Neural cell (in vitro differentiated cells): ENCODE results near the gene CD247. TPM values are rescaled to one million over a fixed set of nuclear protein-coding genes. Genes with fewer than 3 reads are reported as not detected.

Experiments
- H2AFZ ChIP-seq: fragments of 200-600, 300-800 bp; sonication (generic), shearing (Covaris generic); 2 replicates; pipeline ENCODE4 v1.6.0; 2014; ENCODE audit warnings: low read depth, mild to moderate bottlenecking, antibody characterized with exemption, low read length, moderate library complexity
- H3F3A ChIP-seq: fragments of 200-600 bp; shearing (Covaris generic); 2 replicates; pipeline ENCODE4 v1.6.1; 2016; ENCODE audit warnings: mild to moderate bottlenecking, moderate library complexity, mixed read lengths, antibody characterized with exemption, low read length; ENCODE audit not compliant: insufficient read depth, poor library complexity, severe bottlenecking
- H3K27ac ChIP-seq: fragments of 200-600, 300-800 bp; sonication (generic), shearing (Covaris generic); 2 replicates; pipeline ENCODE4 v1.5.1; 2014; ENCODE audit warnings: mild to moderate bottlenecking, low read length, moderate library complexity
- H3K27me3 ChIP-seq: fragments of 300-800, 200-600 bp; sonication (generic), shearing (Covaris generic); 2 replicates; pipeline ENCODE4 v1.6.0; 2014; ENCODE audit warnings: mild to moderate bottlenecking, low read depth, low read length, moderate library complexity; ENCODE audit not compliant: insufficient read depth
- H3K36me3 ChIP-seq: fragments of 300-800, 200-600 bp; sonication (generic), shearing (Covaris generic); 2 replicates; pipeline ENCODE4 v1.5.1; 2014; ENCODE audit warnings: mild to moderate bottlenecking, antibody characterized with exemption, low read length, moderate library complexity; ENCODE audit not compliant: insufficient read depth
- H3K4me2 ChIP-seq: fragments of 300-800, 200-600 bp; sonication (generic), shearing (Covaris generic); 2 replicates; pipeline ENCODE4 v1.6.0; 2014; ENCODE audit warnings: mild to moderate bottlenecking, low read length
- H3K4me3 ChIP-seq: fragments of 300-800, 200-600 bp; sonication (generic), shearing (Covaris generic); 2 replicates; pipeline ENCODE4 v1.5.1; 2014; ENCODE audit warnings: mild to moderate bottlenecking, low read length, moderate library complexity
- H3K79me2 ChIP-seq: fragments of 200-600 bp; shearing (Covaris generic); replicated peaks from 2 replicates; pipeline ENCODE4 v1.6.0; 2014; ENCODE audit warnings: mild to moderate bottlenecking, low read length, moderate library complexity; ENCODE audit not compliant: insufficient read depth
- H3K9ac ChIP-seq: fragments of 300-800, 200-600 bp; sonication (generic), shearing (Covaris generic); 2 replicates; pipeline ENCODE4 v1.6.1; 2016; ENCODE audit warnings: mild to moderate bottlenecking, low read length, mixed read lengths
- H3K9me2 ChIP-seq: fragments of 200-600 bp; shearing (Covaris generic); 2 replicates; pipeline ENCODE4 v1.6.1; 2016; ENCODE audit warnings: mild to moderate bottlenecking, low read length, mixed read lengths; ENCODE audit not compliant: insufficient read depth
- H3K9me3 ChIP-seq: fragments of 200-600, 300-800 bp; sonication (generic), shearing (Covaris generic); 2 replicates; pipeline ENCODE4 v1.6.1; 2016; ENCODE audit warnings: mild to moderate bottlenecking, mixed run types, low read length, moderate library complexity, mixed read lengths
- H4K20me1 ChIP-seq: fragments of 200-600 bp; shearing (Covaris generic); 2 replicates; pipeline ENCODE4 v1.6.1; 2016; ENCODE audit warnings: mild to moderate bottlenecking, mixed run types; ENCODE audit not compliant: insufficient read depth
- EP300 ChIP-seq: fragments of 450-650 bp; conservative IDR thresholded peaks from 2 replicates; pipeline ENCODE4 v1.6.1; 2014; ENCODE audit warnings: antibody characterized with exemption, mild to moderate bottlenecking, moderate library complexity; ENCODE audit not compliant: poor library complexity, severe bottlenecking
- EZH2 ChIP-seq: fragments of 200-600, 300-800 bp; shearing (Covaris generic), sonication (generic); IDR thresholded peaks from 2 replicates; pipeline ENCODE4 v1.6.1; 2014; ENCODE audit warnings: antibody characterized with exemption, low read length, borderline replicate concordance, mild to moderate bottlenecking; ENCODE audit not compliant: insufficient read depth, poor library complexity, severe bottlenecking
- MXI1 ChIP-seq: fragments of 450-650 bp; conservative IDR thresholded peaks from 2 replicates; pipeline ENCODE4 v1.6.1; 2014; ENCODE audit warnings: antibody characterized with exemption, mild to moderate bottlenecking; ENCODE audit not compliant: poor library complexity, severe bottlenecking
- POLR2AphosphoS5 ChIP-seq: IDR thresholded peaks from 2 replicates; pipeline ENCODE4 v1.6.1; 2012
- RAD21 ChIP-seq: fragments of 450-650 bp; conservative IDR thresholded peaks from 2 replicates; pipeline ENCODE4 v1.6.1; 2014; ENCODE audit warnings: antibody characterized with exemption, mild to moderate bottlenecking, moderate library complexity
- SMC3 ChIP-seq: fragments of 450-650 bp; conservative IDR thresholded peaks from 2 replicates; pipeline ENCODE4 v1.6.1; 2014; ENCODE audit warnings: antibody characterized with exemption, mild to moderate bottlenecking, moderate library complexity; ENCODE audit not compliant: poor library complexity
- TAF1 ChIP-seq: IDR thresholded peaks from 2 replicates; pipeline ENCODE4 v1.6.1; 2012; ENCODE audit warnings: low read depth
- polyA plus RNA-seq: library from polyadenylated mRNA; depleted of rRNA; stranded (reverse); fragments of >200 nt; gene quantifications from 2 replicates; pipeline ENCODE4 v1.2.3, GENCODE V29; 2014
- TF ChIP-seq, protein P1 (sequence below): fragments of 450-650 bp; IDR thresholded peaks from 2 replicates; pipeline ENCODE4 v1.5.1; 2014; ENCODE audit warnings: antibody characterized with exemption, mild to moderate bottlenecking, moderate library complexity; ENCODE audit not compliant: poor library complexity, severe bottlenecking
- TF ChIP-seq, protein P2 (sequence below): IDR thresholded peaks from 2 replicates; pipeline ENCODE4 v1.6.1; 2012; ENCODE audit warnings: borderline replicate concordance

CD247 gene
- polyA plus RNA-seq, 1 donor from 2014 or later, result not detected

DNA sequence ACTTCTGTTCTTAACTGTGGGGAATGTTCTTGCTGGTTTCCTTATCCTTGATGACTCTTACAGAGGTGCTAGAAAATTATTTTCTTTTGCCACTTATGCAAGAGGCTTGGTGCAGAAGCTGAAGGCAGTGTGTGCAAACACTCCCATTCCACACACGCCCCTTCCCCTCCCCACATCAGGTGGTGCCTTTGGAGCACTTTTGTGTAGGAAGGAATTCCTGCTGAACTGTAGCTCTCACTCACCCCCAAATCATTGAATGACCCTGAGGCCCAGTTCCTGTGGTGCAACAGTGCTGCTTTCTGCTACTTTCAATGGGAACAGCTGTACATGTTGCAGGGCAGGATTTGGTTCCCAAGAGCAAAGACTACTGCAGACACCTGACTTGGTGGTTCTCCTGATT lies 101.8 kb downstream of the CD247 start:
- Histone ChIP-seq H2AFZ (no peak overlapping the region), H3K27ac (no peak overlapping the region), H3K9ac (no peak overlapping the region), H3K9me2 (no peaks in the 10 kb centered on the region), H3K4me3 (no peak overlapping the region), H3F3A (no peaks in the 10 kb centered on the region), H3K36me3 (peaks cover 12% of the 10 kb centered on the region), H3K27me3 (no peaks in the 10 kb centered on the region), H3K79me2 (no peaks in the 10 kb centered on the region), H4K20me1 (no peaks in the 10 kb centered on the region), H3K4me2 (no peak overlapping the region), H3K9me3 (no peaks in the 10 kb centered on the region)
- TF ChIP-seq MXI1, result no peak

DNA sequence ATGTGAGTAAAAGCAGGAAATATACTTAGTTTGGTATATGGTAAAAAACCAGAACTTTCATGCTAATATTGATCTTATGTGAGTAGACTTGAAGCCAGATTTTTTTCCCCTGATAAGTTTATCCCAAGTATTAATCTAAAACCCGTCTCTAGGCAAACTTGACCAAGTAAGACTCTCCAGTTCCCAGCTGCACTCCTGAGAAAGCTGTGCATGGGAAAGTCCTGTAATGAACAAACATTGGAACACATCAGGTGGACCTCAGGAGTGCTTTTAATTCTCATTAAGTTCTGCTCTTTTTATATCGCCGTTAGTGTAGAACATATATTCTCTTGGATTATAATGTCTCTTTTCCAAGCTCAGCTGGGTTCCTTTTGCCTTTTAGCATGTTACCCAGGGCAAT lies 105.0 kb downstream of the CD247 start:
- no peaks in the 10 kb centered on the region for H3K79me2 ChIP-seq
- H3K9me3 ChIP-seq, result no peaks in the 10 kb centered on the region
- TF ChIP-seq, protein P1, sequence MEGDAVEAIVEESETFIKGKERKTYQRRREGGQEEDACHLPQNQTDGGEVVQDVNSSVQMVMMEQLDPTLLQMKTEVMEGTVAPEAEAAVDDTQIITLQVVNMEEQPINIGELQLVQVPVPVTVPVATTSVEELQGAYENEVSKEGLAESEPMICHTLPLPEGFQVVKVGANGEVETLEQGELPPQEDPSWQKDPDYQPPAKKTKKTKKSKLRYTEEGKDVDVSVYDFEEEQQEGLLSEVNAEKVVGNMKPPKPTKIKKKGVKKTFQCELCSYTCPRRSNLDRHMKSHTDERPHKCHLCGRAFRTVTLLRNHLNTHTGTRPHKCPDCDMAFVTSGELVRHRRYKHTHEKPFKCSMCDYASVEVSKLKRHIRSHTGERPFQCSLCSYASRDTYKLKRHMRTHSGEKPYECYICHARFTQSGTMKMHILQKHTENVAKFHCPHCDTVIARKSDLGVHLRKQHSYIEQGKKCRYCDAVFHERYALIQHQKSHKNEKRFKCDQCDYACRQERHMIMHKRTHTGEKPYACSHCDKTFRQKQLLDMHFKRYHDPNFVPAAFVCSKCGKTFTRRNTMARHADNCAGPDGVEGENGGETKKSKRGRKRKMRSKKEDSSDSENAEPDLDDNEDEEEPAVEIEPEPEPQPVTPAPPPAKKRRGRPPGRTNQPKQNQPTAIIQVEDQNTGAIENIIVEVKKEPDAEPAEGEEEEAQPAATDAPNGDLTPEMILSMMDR, result no peak
- TF ChIP-seq EP300 (no peak), MXI1 (no peak), SMC3 (no peak), POLR2AphosphoS5 (no peak), TAF1 (no peak), RAD21 (no peak), EZH2 (no peak)
- TF ChIP-seq, protein P2, sequence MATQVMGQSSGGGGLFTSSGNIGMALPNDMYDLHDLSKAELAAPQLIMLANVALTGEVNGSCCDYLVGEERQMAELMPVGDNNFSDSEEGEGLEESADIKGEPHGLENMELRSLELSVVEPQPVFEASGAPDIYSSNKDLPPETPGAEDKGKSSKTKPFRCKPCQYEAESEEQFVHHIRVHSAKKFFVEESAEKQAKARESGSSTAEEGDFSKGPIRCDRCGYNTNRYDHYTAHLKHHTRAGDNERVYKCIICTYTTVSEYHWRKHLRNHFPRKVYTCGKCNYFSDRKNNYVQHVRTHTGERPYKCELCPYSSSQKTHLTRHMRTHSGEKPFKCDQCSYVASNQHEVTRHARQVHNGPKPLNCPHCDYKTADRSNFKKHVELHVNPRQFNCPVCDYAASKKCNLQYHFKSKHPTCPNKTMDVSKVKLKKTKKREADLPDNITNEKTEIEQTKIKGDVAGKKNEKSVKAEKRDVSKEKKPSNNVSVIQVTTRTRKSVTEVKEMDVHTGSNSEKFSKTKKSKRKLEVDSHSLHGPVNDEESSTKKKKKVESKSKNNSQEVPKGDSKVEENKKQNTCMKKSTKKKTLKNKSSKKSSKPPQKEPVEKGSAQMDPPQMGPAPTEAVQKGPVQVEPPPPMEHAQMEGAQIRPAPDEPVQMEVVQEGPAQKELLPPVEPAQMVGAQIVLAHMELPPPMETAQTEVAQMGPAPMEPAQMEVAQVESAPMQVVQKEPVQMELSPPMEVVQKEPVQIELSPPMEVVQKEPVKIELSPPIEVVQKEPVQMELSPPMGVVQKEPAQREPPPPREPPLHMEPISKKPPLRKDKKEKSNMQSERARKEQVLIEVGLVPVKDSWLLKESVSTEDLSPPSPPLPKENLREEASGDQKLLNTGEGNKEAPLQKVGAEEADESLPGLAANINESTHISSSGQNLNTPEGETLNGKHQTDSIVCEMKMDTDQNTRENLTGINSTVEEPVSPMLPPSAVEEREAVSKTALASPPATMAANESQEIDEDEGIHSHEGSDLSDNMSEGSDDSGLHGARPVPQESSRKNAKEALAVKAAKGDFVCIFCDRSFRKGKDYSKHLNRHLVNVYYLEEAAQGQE, result no peak
- H3K4me3 ChIP-seq, result no peak overlapping the region
- H3K36me3 ChIP-seq, result peaks cover 12% of the 10 kb centered on the region
- no peak overlapping the region for H3K27ac ChIP-seq
- H4K20me1 ChIP-seq, result no peaks in the 10 kb centered on the region
- H3F3A ChIP-seq, result no peaks in the 10 kb centered on the region
- no peak overlapping the region for H2AFZ ChIP-seq
- no peak overlapping the region for H3K4me2 ChIP-seq
- H3K9me2 ChIP-seq, result no peaks in the 10 kb centered on the region
- H3K27me3 ChIP-seq, result no peaks in the 10 kb centered on the region
- H3K9ac ChIP-seq, result no peak overlapping the region

DNA sequence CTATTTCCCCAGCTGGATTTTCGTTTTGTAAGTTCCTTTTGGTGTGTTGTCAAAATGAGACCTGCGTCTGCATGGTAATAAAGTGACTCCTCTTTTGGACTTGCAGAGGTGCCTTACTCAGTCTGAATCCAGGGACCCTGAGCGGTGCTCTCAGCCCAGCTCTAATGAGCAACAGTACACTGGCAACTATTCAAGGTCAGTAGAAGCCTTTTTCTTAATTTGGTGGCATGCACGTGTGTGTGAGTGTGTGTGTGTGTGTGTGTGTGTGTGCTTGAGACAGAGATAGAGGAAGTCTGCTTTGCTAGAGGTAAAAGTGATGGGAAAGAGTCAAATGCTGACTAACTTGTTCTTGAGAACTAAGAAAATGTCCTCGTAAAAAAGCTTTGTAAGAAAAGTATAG lies 105.4 kb downstream of the CD247 start:
- no peaks in the 10 kb centered on the region for H3F3A ChIP-seq
- H3K36me3 ChIP-seq, result peaks cover 12% of the 10 kb centered on the region
- no peak overlapping the region for H3K9ac ChIP-seq
- H3K4me3 ChIP-seq, result no peak overlapping the region
- no peaks in the 10 kb centered on the region for H3K9me2 ChIP-seq
- H3K4me2 ChIP-seq, result no peak overlapping the region
- no peaks in the 10 kb centered on the region for H3K79me2 ChIP-seq
- H4K20me1 ChIP-seq, result no peaks in the 10 kb centered on the region
- H2AFZ ChIP-seq, result no peak overlapping the region
- H3K27ac ChIP-seq, result no peak overlapping the region
- no peaks in the 10 kb centered on the region for H3K9me3 ChIP-seq
- no peak for TF ChIP-seq TAF1
- H3K27me3 ChIP-seq, result no peaks in the 10 kb centered on the region
